Posterior vena cava (tissue), 2 donors: ENCODE measurements around the gene DCST1. TPM values are rescaled to one million over a fixed set of nuclear protein-coding genes. Genes with fewer than 3 reads are reported as not detected.
"Not testable (repeated sequence)": the region's sequence is repeated elsewhere in the genome, so short reads cannot be mapped to it uniquely, and the experiment has no call there.

Experiments used
- DNase-seq: peaks from one replicate; pipeline ENCODE4 v3.0.0-alpha.2; 2020; ENCODE audit warnings: low spot score
- intact Hi-C, 2 donors: fragments of 100-400 bp; cut with DNase I; formaldehyde crosslinking; loops; one replicate each; pipeline versions ENCODE4 v1.14.1 to v1.14.2; 2022 to 2023
- long read RNA-seq, 2 donors: library from polyadenylated mRNA; unstranded; transcript quantifications; one replicate each; pipeline ENCODE4 v2.0.0, GENCODE V29; 2020 to 2021
- total RNA-seq, 2 donors: library from RNA; stranded (reverse); fragmentation: NEBNext Ultra II Directional; extraction: Animal tissue kit (Norgen Biotek cat#: 25700); gene quantifications; one replicate each; pipeline ENCODE4 v1.2.1, GENCODE V29; 2021
- donor health status: DM: yes; HTN: yes; CAD: no.
- donor health status: DM: yes; HTN: yes; CAD: no.

The DCST1 gene, protein sequence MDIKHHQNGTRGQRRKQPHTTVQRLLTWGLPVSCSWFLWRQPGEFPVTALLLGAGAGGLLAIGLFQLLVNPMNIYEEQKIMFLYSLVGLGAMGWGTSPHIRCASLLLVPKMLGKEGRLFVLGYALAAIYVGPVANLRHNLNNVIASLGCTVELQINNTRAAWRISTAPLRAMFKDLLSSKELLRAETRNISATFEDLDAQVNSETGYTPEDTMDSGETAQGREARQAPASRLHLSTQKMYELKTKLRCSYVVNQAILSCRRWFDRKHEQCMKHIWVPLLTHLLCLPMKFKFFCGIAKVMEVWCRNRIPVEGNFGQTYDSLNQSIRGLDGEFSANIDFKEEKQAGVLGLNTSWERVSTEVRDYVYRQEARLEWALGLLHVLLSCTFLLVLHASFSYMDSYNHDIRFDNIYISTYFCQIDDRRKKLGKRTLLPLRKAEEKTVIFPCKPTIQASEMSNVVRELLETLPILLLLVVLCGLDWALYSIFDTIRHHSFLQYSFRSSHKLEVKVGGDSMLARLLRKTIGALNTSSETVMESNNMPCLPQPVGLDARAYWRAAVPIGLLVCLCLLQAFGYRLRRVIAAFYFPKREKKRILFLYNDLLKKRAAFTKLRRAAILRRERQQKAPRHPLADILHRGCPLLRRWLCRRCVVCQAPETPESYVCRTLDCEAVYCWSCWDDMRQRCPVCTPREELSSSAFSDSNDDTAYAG
- total RNA-seq = not detected
- long read RNA-seq, donor 1, partial matches to known transcripts = 0 of 1 reads
- long read RNA-seq, donor 1, other reads (novel, unspliced or antisense) = 1 of 1 reads
- long read RNA-seq, donor 2, partial matches to known transcripts = 0 of 1 reads
- long read RNA-seq, donor 2, other reads (novel, unspliced or antisense) = 1 of 1 reads

DNA sequence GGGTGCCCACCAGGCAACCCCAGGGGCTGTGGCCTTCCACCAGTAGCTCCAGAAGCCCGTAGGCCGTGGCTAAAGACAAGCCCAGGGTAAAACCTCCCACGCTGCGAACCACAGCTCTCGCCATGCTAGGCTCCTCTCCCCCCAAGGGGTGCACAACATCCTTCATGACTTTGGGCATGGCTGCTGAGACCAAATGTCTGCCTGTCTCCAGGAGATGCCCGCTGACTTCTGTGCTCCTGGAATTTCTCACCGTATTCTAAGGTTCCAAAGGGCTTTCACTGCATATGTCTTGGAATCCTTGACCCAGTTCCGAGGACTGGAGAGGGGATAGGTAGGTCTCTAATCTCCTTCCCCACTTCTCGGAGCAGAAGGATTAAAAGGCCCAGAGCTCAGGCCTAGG, at the start of gene DCST1, which contains the start of gene DCST2:
TSS of gene DCST1 (plus strand) at position 301 of the 400 bp plus-strand sequence. CDS start 213 bp downstream, outside the sequence.
TSS of gene DCST2 (minus strand) at position 258 of the 400 bp plus-strand sequence. CDS start at position 178, 80 bp downstream.
- no peak for DNase-seq
- intact Hi-C loops = no loop called here

DNA sequence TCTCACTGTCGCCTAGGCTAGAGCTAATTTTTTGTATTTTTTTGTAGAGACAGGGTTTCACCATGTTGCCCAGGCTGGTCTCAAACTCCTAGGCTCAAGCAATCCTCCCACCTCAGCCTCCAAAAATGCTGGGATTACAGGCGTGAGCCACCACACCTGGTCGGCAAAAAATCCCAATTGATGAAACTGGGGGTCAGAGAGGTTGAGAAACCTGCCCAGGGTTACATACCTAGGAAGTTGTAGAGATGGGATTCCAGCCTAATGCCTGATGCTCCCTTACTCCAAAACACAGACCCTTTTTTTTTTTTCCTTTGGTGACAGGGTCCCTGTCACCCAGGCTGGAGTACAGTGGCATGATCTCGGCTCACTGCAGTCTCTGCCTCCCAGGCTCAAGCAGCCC, 46.9 kb upstream of the DCST1 start:
- intact Hi-C loops = not testable (repeated sequence)

GRCh38 chr1:154987326-154987725, 46.3 kb upstream of the DCST1 start:
- intact Hi-C loops = no loop called here

More for the DNA sequence above, 46.9 kb upstream of the DCST1 start:
- not testable (repeated sequence) for DNase-seq

DNA sequence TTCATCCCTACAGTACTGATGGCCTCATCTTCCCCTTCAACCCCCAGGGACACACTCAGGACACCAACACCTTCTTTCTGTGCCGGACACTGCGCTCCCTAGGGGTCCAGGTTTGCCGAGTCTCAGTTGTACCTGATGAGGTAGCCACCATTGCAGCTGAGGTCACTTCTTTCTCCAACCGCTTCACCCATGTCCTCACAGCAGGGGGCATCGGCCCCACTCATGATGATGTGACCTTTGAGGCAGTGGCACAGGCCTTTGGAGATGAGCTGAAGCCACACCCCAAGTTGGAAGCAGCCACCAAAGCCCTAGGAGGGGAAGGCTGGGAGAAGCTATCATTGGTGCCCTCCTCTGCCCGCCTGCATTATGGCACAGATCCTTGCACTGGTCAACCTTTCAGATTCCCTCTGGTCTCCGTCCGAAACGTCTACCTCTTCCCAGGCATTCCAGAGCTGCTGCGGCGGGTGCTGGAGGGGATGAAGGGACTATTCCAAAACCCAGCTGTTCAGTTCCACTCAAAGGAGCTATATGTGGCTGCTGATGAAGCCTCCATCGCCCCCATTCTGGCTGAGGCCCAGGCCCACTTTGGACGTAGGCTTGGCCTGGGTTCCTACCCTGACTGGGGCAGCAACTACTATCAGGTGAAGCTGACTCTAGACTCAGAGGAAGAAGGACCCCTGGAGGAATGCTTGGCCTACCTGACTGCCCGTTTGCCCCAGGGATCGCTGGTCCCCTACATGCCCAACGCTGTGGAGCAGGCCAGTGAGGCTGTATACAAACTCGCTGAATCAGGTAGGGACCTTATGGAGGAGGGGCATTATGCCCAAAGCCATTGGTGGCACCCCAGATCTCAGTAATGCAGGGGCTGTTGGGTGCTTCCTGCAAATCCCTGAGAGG, 45.3 kb upstream of the DCST1 start:
- peak; percentile 64 for DNase-seq

More at GRCh38 chr1:154987326-154987725, 46.3 kb upstream of the DCST1 start:
- peak; percentile 35 for DNase-seq

DNA sequence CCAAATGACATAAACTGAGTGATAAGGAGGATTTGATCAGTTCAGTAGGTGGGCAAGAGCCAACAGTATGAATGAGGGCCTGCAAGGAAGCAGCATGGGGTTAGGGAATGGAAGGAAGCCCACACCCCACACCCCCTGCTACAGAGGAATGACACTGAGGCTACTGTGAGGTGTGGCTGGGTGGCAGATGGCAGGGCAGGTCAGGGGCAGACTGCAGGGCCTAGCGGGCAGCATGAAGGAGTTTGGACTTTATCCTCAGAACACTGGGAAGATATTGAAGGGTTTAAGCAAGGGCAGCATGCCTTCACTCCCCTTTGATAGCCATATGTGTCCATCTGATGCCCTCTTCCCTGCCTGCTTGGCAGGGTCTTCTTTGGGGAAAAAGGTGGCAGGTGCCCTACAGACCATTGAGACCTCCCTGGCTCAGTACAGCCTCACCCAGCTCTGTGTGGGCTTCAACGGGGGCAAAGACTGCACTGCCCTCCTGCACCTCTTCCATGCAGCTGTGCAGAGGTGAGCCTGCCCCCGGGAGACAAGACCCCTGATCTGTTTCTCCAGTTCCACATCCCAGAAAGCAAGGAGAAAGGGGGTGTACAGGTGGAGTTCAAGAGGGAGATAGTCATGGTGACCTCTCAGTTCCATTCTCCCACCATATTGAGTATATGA, 44.3 kb upstream of the DCST1 start:
- intact Hi-C loops = no loop called here

More for the DNA sequence above, 45.3 kb upstream of the DCST1 start:
- intact Hi-C loops = no loop called here

DNA sequence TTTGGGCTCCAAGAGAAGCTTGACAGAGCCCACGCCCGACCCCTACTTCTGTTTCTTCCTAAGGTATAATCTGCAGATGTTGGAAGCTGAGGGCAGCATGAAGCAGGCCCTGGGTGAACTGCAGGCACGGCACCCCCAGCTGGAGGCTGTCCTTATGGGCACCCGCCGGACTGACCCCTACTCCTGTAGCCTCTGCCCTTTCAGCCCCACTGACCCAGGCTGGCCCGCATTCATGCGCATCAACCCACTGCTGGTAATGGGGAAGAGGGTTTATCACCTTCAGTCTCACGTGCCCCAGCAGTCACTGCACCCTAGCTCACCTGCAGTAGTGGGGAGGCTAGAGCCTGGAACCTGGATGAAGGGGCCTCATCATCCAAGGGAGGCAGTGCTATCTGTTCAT, 43.3 kb upstream of the DCST1 start:
- DNase-seq = peak; percentile 53
- intact Hi-C loops = no loop called here

More for the DNA sequence above, 44.3 kb upstream of the DCST1 start:
- DNase-seq = peak; percentile 48

GRCh38 chr1:154992721-154993571, 40.7 kb upstream of the DCST1 start:
- peak; percentile 50 for DNase-seq
- intact Hi-C loops = no loop called here

DNA sequence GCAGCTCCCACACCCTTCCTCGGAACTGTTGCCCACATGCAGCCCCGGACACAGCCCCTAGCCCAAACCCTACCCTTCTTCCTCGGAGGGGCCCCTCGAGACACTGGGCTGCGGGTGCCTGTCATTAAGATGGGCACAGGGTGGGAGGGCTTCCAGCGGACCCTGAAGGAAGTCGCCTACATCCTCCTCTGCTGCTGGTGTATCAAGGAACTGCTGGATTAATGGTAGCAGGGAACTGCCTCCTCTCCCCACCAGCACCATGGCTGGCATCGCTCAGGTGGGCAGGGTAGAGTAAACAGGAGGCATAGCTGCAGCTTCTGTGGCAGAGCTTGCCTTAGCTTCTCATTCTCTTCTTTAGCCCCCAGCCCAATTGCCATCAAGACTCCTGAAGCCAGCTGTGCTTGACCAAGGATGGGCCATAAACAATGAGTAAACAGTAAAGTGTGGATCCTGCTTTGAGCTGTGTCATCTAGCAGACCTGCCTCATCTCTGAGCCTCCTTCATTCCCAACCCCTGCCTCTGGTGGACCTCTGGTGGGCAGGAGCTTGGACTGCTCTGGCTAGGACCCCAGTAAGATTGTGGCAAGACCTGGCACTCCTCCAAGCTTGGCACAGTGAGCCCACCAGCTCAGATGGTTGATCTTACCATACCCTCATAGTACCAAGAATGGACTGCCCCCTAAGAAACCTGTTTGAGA, 39.9 kb upstream of the DCST1 start, which contains the start of gene LENEP:
TSS of gene LENEP (plus strand) at position 15 of the 697 bp plus-strand sequence. CDS start at position 37, 22 bp downstream.
- peak; percentile 70 for DNase-seq
- intact Hi-C loops = no loop called here

DNA sequence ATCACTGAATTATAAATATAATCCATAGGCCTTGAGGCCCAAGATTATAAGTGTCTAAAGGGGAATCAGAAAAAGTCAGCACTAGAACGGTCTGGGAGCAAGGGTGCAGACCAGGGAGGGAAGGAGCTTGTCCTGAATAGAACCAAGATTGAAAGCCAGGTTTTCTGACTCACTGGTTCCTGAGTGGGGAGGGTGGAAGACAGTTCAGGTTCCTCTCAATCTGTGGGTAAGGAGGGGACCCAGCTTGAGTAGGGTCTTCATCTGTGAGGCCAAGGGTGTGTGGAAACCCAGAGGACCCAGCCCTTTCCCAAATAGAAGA, 39.4 kb upstream of the DCST1 start:
- peak; percentile 12 for DNase-seq
- intact Hi-C loops = no loop called here

GRCh38 chr1:154994591-154994990, 39.0 kb upstream of the DCST1 start:
- no peak for DNase-seq
- intact Hi-C loops = no loop called here

GRCh38 chr1:154995301-154995983, 38.2 kb upstream of the DCST1 start:
- intact Hi-C loops = not testable (repeated sequence)
- peak; percentile 82 for DNase-seq

DNA sequence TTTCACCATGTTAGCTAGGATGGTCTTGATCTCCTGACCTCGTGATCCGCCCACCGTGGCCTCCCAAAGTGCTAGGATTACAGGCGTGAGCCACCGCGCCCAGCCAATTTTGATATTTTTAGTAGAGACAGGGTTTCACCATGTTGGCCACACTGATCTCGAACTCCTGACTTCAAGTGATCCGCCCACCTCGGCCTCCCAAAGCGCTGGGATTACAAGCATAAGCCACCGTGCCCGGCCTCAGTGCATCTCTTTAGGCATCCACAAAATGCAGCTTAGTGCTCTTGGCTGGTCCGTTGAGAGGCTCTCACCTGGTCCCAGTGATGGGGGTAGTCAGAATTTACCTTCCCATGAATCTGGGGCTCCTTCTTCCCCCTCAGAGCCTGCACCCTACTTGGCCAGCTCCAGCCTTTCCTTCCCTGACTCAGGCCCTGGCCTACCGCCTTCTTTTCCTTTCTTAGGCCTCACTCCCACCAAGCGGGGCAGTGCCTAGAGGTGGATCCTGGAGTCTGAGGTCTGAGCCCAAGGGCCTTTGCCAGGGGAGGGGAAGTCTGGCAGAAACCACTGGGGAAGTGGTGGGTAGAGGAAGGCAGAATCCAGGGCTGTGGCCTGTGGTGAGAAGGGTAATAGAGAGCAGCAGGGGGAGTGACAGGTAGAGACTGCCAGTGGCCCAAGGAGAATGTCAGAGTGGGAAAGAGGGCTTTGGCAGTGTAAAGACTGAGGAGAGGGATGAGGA, 36.5 kb upstream of the DCST1 start:
- intact Hi-C loops = no loop called here
- DNase-seq = peak; percentile 47

DNA sequence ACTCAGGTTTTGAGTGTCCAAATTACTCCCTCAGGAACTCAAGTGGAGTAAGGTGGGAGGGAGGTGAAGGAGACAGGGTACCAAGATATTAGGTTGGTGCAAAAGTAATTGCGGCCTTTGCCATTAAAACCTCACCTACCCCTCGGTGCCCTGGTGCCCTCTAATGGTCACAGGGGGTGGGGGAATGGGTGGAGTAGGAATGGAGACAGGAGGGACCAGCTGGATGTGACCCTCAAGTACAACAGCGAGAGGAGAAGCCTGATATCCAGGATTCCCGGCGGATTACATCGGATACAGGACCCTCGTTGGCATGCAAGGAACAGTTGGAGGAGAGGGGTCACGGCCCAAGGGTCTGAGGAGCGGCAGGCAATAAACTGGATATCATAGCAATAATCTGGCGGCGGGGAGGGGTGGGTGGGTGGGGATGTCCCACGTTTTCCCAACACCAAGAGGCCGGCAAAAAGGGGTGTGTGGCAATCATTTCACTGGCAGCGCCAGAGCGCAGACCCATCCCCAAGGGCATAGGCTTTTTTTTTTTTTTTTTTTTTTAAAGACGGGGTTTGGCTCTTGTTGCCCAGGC, 35.3 kb upstream of the DCST1 start:
- intact Hi-C loops = no loop called here
- DNase-seq = peak; percentile 52

DNA sequence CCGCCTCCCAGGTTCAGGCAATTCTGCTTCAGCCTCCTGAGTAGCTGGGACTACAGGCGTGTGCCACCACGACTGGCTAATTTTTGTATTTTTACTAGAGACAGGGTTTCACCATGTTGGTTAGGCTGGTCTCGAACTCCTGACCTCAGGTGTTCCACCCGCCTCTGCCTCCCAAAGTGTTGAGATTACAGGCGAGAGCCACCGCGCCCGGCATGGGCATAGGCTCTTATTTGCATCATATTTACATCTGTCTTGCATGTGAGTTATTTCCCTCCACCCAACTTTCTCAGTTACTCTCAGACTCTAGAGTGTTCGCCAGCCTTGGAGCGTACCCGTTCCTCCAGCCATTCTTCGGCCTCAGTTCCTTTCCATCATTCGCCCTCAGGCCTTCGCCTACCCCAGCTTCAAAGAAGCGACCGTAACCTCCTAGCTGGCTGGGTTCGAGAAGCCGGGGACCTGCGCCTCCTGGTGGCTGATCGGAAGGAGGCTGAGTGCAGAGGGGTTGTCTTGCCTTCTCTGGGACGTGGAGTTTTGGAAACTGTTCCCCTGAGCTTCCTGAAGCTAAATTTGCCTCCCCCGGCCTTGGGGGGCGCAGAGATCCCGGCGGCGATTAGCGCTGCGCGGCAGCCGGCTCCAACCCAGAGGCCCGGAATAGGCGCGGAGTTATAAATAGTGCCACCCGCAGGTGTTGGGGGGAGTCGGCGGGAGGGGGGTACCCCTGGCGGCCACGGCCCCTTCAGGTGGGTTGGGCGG, 34.6 kb upstream of the DCST1 start:
- peak; percentile 92 for DNase-seq
- intact Hi-C loops = no loop called here
